SU-DHL-6 (cell line): ENCODE results near the gene CTDP1.

Experiments
- H2AFZ ChIP-seq: fragments of 200-600 bp; sonication (generic); 2 replicates; pipeline ENCODE4 v1.6.1; 2014; ENCODE audit warnings: low read depth, mild to moderate bottlenecking, moderate library complexity, mixed read lengths, antibody characterized with exemption, low read length; ENCODE audit not compliant: severe bottlenecking
- H3F3A ChIP-seq: fragments of 200-600 bp; shearing (Covaris generic); 2 replicates; pipeline ENCODE4 v1.6.0; 2016; ENCODE audit warnings: antibody characterized with exemption, mild to moderate bottlenecking; ENCODE audit not compliant: insufficient read depth
- H3K27ac ChIP-seq: fragments of 200-600 bp; sonication (generic); 2 replicates; pipeline ENCODE4 v1.5.1; 2016; ENCODE audit warnings: low read depth, mild to moderate bottlenecking, low read length, moderate library complexity, mixed read lengths
- H3K27me3 ChIP-seq: fragments of 200-600 bp; sonication (generic), shearing (Covaris generic); 2 replicates; pipeline ENCODE4 v1.6.0; 2014; ENCODE audit warnings: mild to moderate bottlenecking, low read length
- H3K36me3 ChIP-seq: fragments of 200-600 bp; sonication (generic); 2 replicates; pipeline ENCODE4 v1.6.1; 2014; ENCODE audit warnings: mild to moderate bottlenecking, low read length, mixed read lengths
- H3K4me2 ChIP-seq: fragments of 300-600, 200-600 bp; shearing (Covaris generic), sonication (generic); 2 replicates; pipeline ENCODE4 v1.6.0; 2014; ENCODE audit warnings: low read length, low read depth, mild to moderate bottlenecking; ENCODE audit not compliant: poor library complexity, severe bottlenecking
- H3K4me3 ChIP-seq: fragments of 200-600 bp; sonication (generic); 2 replicates; pipeline ENCODE4 v1.5.1; 2014; ENCODE audit warnings: antibody characterized with exemption, low read length, mild to moderate bottlenecking, mixed read lengths; ENCODE audit not compliant: insufficient read depth, poor library complexity, severe bottlenecking
- H3K79me2 ChIP-seq: fragments of 200-600 bp; sonication (generic); 2 replicates; pipeline ENCODE4 v1.6.1; 2014; ENCODE audit warnings: mild to moderate bottlenecking, low read length, moderate library complexity; ENCODE audit not compliant: insufficient read depth
- H3K9ac ChIP-seq: fragments of 200-600 bp; sonication (generic); 2 replicates; pipeline ENCODE4 v1.7.0; 2014; ENCODE audit warnings: mild to moderate bottlenecking, low read length
- H3K9me2 ChIP-seq: fragments of 200-600 bp; sonication (generic); replicated peaks from 2 replicates; pipeline ENCODE4 v1.6.1; 2014; ENCODE audit warnings: low read length; ENCODE audit not compliant: insufficient read depth
- H3K9me3 ChIP-seq: fragments of 200-600 bp; sonication (generic); 2 replicates; pipeline ENCODE4 v1.6.1; 2014; ENCODE audit warnings: low read length, mixed read lengths; ENCODE audit not compliant: insufficient read depth
- H4K20me1 ChIP-seq: fragments of 200-600 bp; sonication (generic); 2 replicates; pipeline ENCODE4 v1.6.1; 2014; ENCODE audit warnings: low read depth, mild to moderate bottlenecking, antibody characterized with exemption, low read length, moderate library complexity, mixed read lengths
- CTCF ChIP-seq: fragments of 200-600 bp; sonication (generic); IDR thresholded peaks from one replicate; pipeline ENCODE4 v1.5.1; 2017; ENCODE audit warnings: antibody characterized with exemption, mild to moderate bottlenecking, low read length, moderate library complexity; ENCODE audit not compliant: insufficient read depth, poor library complexity, severe bottlenecking
- EZH2phosphoT487 ChIP-seq: fragments of 200-600 bp; sonication (generic), shearing (Covaris generic); conservative IDR thresholded peaks from 2 replicates; pipeline ENCODE4 v1.6.1; 2018; ENCODE audit warnings: mild to moderate bottlenecking, antibody characterized with exemption, low read length, moderate library complexity, mixed read lengths

Gene CTDP1

DNA sequence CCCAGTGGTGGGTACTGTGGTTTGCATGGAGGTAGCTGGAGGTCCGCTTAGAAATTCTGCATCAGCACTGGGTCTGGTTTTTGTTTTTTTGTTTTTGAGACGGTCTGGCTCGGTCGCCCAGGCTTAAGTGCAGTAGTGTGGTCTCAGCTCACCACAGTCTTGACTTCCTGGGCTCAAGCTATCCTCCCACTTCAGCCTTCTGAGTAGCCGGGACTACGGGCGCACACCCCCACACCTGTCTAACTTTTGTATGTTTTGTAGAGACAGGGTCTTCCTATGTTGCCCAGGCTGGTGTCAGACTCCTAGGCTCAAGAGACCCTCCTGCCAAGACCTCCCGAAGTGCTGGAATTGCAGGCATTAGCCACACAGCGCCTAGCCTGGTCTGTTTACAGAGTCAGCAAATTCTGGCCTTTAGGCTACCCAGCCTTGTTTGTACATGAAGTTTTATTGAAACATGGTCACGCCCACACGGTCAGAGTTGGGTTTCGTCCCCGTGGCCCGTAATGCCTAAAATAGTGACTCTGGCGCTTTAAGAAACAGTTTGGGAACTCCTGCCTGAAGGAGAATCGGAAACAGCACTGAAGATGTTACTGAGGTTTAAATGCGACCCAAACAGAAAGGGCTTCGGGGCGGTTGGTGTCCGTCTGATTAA is 32.7 kb downstream of the CTDP1 start:
- Histone ChIP-seq H3K36me3 (peaks cover 7% of the 10 kb centered on the region; the same call in 1 of the 2 replicates), H3K27ac (no peak overlapping the region)

GRCh38 chr18:79713341-79713740 is 33.7 kb downstream of the CTDP1 start:
- no peak for TF ChIP-seq EZH2phosphoT487
- TF ChIP-seq CTCF, result no peak
- H3K36me3 ChIP-seq, result peaks cover 7% of the 10 kb centered on the region; the same call in 1 of the 2 replicates
- H3K79me2 ChIP-seq, result no peaks in the 10 kb centered on the region
- H3F3A ChIP-seq, result no peaks in the 10 kb centered on the region
- no peak overlapping the region for H3K4me3 ChIP-seq
- H3K4me2 ChIP-seq, result no peak overlapping the region
- no peaks in the 10 kb centered on the region for H3K9me2 ChIP-seq
- no peak overlapping the region for H2AFZ ChIP-seq
- H3K27ac ChIP-seq, result no peak overlapping the region
- no peaks in the 10 kb centered on the region for H3K9me3 ChIP-seq
- H4K20me1 ChIP-seq, result no peaks in the 10 kb centered on the region
- no peak overlapping the region for H3K9ac ChIP-seq
- H3K27me3 ChIP-seq, result no peaks in the 10 kb centered on the region

More for the DNA sequence above, 32.7 kb downstream of the CTDP1 start:
- H4K20me1 ChIP-seq, result no peaks in the 10 kb centered on the region
- no peak overlapping the region for H3K4me3 ChIP-seq
- no peaks in the 10 kb centered on the region for H3K79me2 ChIP-seq
- no peaks in the 10 kb centered on the region for H3F3A ChIP-seq
- H3K9me2 ChIP-seq, result no peaks in the 10 kb centered on the region
- no peak overlapping the region for H3K4me2 ChIP-seq
- H3K9me3 ChIP-seq, result no peaks in the 10 kb centered on the region
- H3K9ac ChIP-seq, result no peak overlapping the region
- H3K27me3 ChIP-seq, result no peaks in the 10 kb centered on the region
- no peak for TF ChIP-seq EZH2phosphoT487
- TF ChIP-seq CTCF, result no peak
- H2AFZ ChIP-seq, result no peak overlapping the region

- no peak for TF ChIP-seq EZH2phosphoT487
- no peak overlapping the region for H3K4me3 ChIP-seq
- H3K27me3 ChIP-seq, result no peaks in the 10 kb centered on the region
- no peak overlapping the region for H2AFZ ChIP-seq
- no peak overlapping the region for H3K4me2 ChIP-seq
- no peaks in the 10 kb centered on the region for H4K20me1 ChIP-seq
- no peaks in the 10 kb centered on the region for H3K9me2 ChIP-seq
- H3K27ac ChIP-seq, result no peak overlapping the region
- H3F3A ChIP-seq, result no peaks in the 10 kb centered on the region
- no peaks in the 10 kb centered on the region for H3K79me2 ChIP-seq
- H3K9me3 ChIP-seq, result no peaks in the 10 kb centered on the region
- H3K36me3 ChIP-seq, result peaks cover 7% of the 10 kb centered on the region; the same call in 1 of the 2 replicates
- no peak overlapping the region for H3K9ac ChIP-seq
Observed at GRCh38 chr18:79714531-79715240, 35.1 kb downstream of the CTDP1 start.

- Histone ChIP-seq H3K4me3 (no peak overlapping the region), H3F3A (no peaks in the 10 kb centered on the region), H3K9me2 (no peaks in the 10 kb centered on the region), H4K20me1 (no peaks in the 10 kb centered on the region), H3K9ac (no peak overlapping the region), H2AFZ (no peak overlapping the region), H3K4me2 (no peak overlapping the region), H3K36me3 (peaks cover 7% of the 10 kb centered on the region; the same call in 1 of the 2 replicates), H3K9me3 (no peaks in the 10 kb centered on the region), H3K27me3 (no peaks in the 10 kb centered on the region), H3K27ac (no peak overlapping the region), H3K79me2 (no peaks in the 10 kb centered on the region)
- TF ChIP-seq EZH2phosphoT487 (no peak), CTCF (no peak)
Observed at GRCh38 chr18:79715280-79715679, 35.7 kb downstream of the CTDP1 start.
